ENCODE measurements around the gene AACS. TPM values are rescaled to one million over a fixed set of nuclear protein-coding genes. Genes with fewer than 3 reads are reported as not detected.
A peak's percentile ranks its signal among the peaks of the same experiment; 100 is the strongest.

AACS gene
- total and polyA plus RNA-seq, 2 of the 13 experiments (the other 11 are each of a cell fraction or from before 2014, with no cell fraction given), result 23.3 to 28.8 TPM

DNA sequence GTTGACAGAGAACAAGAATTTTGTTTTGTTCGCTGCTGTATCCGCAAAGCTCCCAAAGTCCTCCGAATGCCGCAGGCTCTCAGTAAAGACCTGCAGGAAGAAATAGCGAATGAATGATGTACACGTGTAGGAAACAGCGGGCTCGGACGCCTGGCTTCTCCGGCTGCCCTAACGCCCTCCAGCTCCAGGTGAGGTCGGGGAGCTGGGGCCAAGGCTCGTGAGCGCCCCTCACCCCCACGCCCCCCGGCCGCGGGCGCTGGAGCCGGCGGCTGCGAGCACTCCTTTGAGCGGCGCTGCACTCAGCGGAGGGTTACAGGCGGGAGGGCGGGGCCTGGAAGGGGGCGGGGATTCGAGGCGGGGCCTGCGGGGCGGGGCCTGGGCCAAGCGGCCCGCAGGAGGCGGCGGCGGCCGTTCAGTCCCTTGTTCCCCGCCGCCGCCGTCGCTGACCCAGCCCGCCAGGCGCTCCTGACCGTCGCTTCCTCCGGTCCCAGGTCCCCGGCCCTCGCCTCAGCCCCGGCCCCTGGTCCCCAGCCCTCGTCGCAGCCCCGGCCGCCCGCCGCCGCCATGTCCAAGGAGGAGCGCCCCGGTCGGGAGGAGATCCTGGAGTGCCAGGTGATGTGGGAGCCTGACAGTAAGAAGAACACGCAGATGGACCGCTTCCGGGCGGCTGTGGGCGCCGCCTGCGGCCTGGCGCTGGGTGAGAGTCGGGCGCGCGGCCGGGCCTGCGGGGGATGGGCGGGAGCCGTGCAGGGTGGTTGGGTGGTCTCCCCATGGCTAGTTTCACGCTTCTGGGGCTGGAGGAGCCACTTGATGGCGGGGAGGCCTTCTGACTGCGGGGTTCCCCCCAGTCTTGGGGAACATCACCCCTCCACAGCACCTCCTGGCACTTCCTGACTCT, at the start of gene AACS (continued):
- TF ChIP-seq, protein P1, sequence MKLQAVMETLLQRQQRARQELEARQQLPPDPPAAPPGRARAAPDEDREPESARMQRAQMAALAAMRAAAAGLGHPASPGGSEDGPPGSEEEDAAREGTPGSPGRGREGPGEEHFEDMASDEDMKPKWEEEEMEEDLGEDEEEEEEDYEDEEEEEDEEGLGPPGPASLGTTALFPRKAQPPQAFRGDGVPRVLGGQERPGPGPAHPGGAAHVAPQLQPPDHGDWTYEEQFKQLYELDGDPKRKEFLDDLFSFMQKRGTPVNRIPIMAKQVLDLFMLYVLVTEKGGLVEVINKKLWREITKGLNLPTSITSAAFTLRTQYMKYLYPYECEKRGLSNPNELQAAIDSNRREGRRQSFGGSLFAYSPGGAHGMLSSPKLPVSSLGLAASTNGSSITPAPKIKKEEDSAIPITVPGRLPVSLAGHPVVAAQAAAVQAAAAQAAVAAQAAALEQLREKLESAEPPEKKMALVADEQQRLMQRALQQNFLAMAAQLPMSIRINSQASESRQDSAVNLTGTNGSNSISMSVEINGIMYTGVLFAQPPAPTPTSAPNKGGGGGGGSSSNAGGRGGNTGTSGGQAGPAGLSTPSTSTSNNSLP (IDR thresholded peaks at IDR 0.05; ENCODE audit: low read depth, low read length), result no peak
- no peak for TF ChIP-seq HOXA7 (CRISPR knock-in tag; IDR thresholded peaks at IDR 0.05)
- no peak for TF ChIP-seq ZNF644 (CRISPR knock-in tag; IDR thresholded peaks at IDR 0.05; ENCODE audit: low read depth)
- TF ChIP-seq ELF3 (CRISPR knock-in tag; IDR thresholded peaks at IDR 0.05), result no peak
- 0 out of 2 replicates have a peak, but pooled peaks have one; percentile 37 for TF ChIP-seq EEA1 (CRISPR knock-in tag; IDR thresholded peaks at IDR 0.05; ENCODE audit: borderline replicate concordance)
- TF ChIP-seq, protein P2, sequence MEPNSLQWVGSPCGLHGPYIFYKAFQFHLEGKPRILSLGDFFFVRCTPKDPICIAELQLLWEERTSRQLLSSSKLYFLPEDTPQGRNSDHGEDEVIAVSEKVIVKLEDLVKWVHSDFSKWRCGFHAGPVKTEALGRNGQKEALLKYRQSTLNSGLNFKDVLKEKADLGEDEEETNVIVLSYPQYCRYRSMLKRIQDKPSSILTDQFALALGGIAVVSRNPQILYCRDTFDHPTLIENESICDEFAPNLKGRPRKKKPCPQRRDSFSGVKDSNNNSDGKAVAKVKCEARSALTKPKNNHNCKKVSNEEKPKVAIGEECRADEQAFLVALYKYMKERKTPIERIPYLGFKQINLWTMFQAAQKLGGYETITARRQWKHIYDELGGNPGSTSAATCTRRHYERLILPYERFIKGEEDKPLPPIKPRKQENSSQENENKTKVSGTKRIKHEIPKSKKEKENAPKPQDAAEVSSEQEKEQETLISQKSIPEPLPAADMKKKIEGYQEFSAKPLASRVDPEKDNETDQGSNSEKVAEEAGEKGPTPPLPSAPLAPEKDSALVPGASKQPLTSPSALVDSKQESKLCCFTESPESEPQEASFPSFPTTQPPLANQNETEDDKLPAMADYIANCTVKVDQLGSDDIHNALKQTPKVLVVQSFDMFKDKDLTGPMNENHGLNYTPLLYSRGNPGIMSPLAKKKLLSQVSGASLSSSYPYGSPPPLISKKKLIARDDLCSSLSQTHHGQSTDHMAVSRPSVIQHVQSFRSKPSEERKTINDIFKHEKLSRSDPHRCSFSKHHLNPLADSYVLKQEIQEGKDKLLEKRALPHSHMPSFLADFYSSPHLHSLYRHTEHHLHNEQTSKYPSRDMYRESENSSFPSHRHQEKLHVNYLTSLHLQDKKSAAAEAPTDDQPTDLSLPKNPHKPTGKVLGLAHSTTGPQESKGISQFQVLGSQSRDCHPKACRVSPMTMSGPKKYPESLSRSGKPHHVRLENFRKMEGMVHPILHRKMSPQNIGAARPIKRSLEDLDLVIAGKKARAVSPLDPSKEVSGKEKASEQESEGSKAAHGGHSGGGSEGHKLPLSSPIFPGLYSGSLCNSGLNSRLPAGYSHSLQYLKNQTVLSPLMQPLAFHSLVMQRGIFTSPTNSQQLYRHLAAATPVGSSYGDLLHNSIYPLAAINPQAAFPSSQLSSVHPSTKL (CRISPR knock-in tag; IDR thresholded peaks at IDR 0.05), result peak; percentile 34; the same call in 1 of the 2 replicates
- no peak for TF ChIP-seq GATAD1 (CRISPR knock-in tag; IDR thresholded peaks at IDR 0.05)
- no peak for TF ChIP-seq SCMH1 (CRISPR knock-in tag; IDR thresholded peaks at IDR 0.05; ENCODE audit: borderline replicate concordance)
- TF ChIP-seq DPF2 (CRISPR knock-in tag; IDR thresholded peaks at IDR 0.05; ENCODE audit: borderline replicate concordance, low read depth), result no peak
- no peak for TF ChIP-seq ZNF615 (CRISPR knock-in tag; IDR thresholded peaks at IDR 0.05; ENCODE audit: borderline replicate concordance)
- TF ChIP-seq PAX8 (CRISPR knock-in tag; IDR thresholded peaks at IDR 0.05; ENCODE audit: borderline replicate concordance), result no peak
- TF ChIP-seq, protein P3, sequence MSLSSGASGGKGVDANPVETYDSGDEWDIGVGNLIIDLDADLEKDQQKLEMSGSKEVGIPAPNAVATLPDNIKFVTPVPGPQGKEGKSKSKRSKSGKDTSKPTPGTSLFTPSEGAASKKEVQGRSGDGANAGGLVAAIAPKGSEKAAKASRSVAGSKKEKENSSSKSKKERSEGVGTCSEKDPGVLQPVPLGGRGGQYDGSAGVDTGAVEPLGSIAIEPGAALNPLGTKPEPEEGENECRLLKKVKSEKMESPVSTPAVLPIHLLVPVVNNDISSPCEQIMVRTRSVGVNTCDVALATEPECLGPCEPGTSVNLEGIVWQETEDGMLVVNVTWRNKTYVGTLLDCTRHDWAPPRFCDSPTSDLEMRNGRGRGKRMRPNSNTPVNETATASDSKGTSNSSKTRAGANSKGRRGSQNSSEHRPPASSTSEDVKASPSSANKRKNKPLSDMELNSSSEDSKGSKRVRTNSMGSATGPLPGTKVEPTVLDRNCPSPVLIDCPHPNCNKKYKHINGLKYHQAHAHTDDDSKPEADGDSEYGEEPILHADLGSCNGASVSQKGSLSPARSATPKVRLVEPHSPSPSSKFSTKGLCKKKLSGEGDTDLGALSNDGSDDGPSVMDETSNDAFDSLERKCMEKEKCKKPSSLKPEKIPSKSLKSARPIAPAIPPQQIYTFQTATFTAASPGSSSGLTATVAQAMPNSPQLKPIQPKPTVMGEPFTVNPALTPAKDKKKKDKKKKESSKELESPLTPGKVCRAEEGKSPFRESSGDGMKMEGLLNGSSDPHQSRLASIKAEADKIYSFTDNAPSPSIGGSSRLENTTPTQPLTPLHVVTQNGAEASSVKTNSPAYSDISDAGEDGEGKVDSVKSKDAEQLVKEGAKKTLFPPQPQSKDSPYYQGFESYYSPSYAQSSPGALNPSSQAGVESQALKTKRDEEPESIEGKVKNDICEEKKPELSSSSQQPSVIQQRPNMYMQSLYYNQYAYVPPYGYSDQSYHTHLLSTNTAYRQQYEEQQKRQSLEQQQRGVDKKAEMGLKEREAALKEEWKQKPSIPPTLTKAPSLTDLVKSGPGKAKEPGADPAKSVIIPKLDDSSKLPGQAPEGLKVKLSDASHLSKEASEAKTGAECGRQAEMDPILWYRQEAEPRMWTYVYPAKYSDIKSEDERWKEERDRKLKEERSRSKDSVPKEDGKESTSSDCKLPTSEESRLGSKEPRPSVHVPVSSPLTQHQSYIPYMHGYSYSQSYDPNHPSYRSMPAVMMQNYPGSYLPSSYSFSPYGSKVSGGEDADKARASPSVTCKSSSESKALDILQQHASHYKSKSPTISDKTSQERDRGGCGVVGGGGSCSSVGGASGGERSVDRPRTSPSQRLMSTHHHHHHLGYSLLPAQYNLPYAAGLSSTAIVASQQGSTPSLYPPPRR (CRISPR knock-in tag; IDR thresholded peaks at IDR 0.05; ENCODE audit: borderline replicate concordance), result no peak
- TF ChIP-seq MIXL1 (CRISPR knock-in tag; IDR thresholded peaks at IDR 0.05), result no peak
- no peak for TF ChIP-seq NPAS2 (CRISPR knock-in tag; IDR thresholded peaks at IDR 0.05; ENCODE audit: borderline replicate concordance)
- TF ChIP-seq, protein P4, sequence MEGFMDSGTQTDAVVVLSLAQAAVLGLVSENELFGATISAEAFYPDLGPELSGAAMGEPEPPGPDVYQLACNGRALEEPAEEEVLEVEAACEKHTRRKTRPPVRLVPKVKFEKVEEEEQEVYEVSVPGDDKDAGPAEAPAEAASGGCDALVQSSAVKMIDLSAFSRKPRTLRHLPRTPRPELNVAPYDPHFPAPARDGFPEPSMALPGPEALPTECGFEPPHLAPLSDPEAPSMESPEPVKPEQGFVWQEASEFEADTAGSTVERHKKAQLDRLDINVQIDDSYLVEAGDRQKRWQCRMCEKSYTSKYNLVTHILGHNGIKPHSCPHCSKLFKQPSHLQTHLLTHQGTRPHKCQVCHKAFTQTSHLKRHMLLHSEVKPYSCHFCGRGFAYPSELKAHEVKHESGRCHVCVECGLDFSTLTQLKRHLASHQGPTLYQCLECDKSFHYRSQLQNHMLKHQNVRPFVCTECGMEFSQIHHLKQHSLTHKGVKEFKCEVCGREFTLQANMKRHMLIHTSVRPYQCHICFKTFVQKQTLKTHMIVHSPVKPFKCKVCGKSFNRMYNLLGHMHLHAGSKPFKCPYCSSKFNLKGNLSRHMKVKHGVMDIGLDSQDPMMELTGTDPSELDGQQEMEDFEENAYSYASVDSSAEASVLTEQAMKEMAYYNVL (CRISPR knock-in tag; IDR thresholded peaks at IDR 0.05; ENCODE audit: borderline replicate concordance), result 0 out of 2 replicates have a peak, but pooled peaks have one; percentile 53
- no peak for TF ChIP-seq GATA4 (IDR thresholded peaks at IDR 0.05; ENCODE audit: borderline replicate concordance, low read depth)
